Colonic mucosa (tissue), 4 donors: ENCODE measurements around the gene CLEC20A. TPM values are rescaled to one million over a fixed set of nuclear protein-coding genes. Genes with fewer than 3 reads are reported as not detected.

Experiments
- DNase-seq: peaks from one replicate; pipeline ENCODE4 v3.0.0-alpha.2; 2020
- H3K27ac ChIP-seq: fragments of 200-600 bp; one replicate; pipeline ENCODE4 v1.8.0; 2021
- H3K27me3 ChIP-seq: fragments of 200-600 bp; one replicate; pipeline ENCODE4 v1.8.0; 2021
- H3K36me3 ChIP-seq: fragments of 200-600 bp; one replicate; pipeline ENCODE4 v1.8.0; 2021
- H3K4me1 ChIP-seq: fragments of 200-600 bp; one replicate; pipeline ENCODE4 v1.8.0; 2021; ENCODE audit warnings: mild to moderate bottlenecking
- H3K4me3 ChIP-seq: fragments of 200-600 bp; one replicate; pipeline ENCODE4 v1.8.0; 2021
- H3K9ac ChIP-seq, 2 donors: one replicate each; pipeline ENCODE4 v1.7.0; 2013; ENCODE audit warnings: control low read depth in 2 of 2, low read depth in 2 of 2, low read length in 2 of 2
- H3K9me3 ChIP-seq: fragments of 200-600 bp; one replicate; pipeline ENCODE4 v1.8.0; 2021
- CTCF ChIP-seq: fragments of 200-600 bp; IDR thresholded peaks from one replicate; pipeline ENCODE4 v1.8.0; 2022; ENCODE audit warnings: antibody characterized with exemption, mild to moderate bottlenecking
- intact Hi-C: fragments of 100-400 bp; cut with DNase I; formaldehyde crosslinking; loops from one replicate; pipeline ENCODE4 v1.14.1; 2022
- total RNA-seq, 2 donors: library from RNA; stranded (reverse); fragmentation: NEBNext Ultra II Directional in 1 of 2; extraction: Animal tissue kit (Norgen Biotek cat#: 25700) in 1 of 2; gene quantifications; one replicate each; pipeline ENCODE4 v1.2.1, GENCODE V29; 2021
- donor health status: healthy.
- donor health status: DM: no; HTN: no; CAD: no.
- donor health status: DM: no; HTN: no; CAD: no.

The CLEC20A gene
- total RNA-seq, 2 donors from 2014 or later, result not detected

GRCh38 chr1:178518894-178519293 lies 22.1 kb upstream of the CLEC20A start:
- H3K27ac ChIP-seq, result no peak overlapping the region
- no peaks in the 10 kb centered on the region for H3K9me3 ChIP-seq
- no peaks in the 10 kb centered on the region for H3K4me1 ChIP-seq
- no peak for DNase-seq
- H3K27me3 ChIP-seq, result no peaks in the 10 kb centered on the region
- H3K4me3 ChIP-seq, result no peak overlapping the region
- TF ChIP-seq CTCF, result no peak
- no peaks in the 10 kb centered on the region for H3K36me3 ChIP-seq
- H3K9ac ChIP-seq, result no peak overlapping the region
- intact Hi-C loops, result no loop called here

DNA sequence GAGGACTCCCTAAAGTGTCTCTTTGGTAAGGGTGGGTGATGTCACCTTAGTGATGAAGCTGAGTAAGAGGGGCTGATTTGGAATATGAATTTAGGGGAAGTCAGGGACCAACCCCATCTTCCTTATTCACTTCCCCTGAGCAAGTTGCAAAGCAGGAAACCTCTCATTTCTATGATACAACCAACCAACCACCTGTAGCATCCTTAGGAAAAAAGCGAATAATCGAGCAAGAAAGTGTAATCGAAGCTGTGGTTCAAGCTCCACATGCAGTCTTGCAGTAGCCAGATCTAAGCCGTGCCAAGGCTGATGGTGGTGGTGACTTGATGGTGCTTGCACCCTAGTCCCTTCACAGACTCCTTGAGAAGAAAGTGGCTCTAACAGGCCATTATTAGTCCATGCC lies 19.3 kb upstream of the CLEC20A start:
- no peaks in the 10 kb centered on the region for H3K36me3 ChIP-seq
- no peaks in the 10 kb centered on the region for H3K9me3 ChIP-seq
- no peaks in the 10 kb centered on the region for H3K4me1 ChIP-seq
- no peaks in the 10 kb centered on the region for H3K27me3 ChIP-seq
- H3K27ac ChIP-seq, result no peak overlapping the region
- DNase-seq, result no peak
- no peak overlapping the region for H3K9ac ChIP-seq
- intact Hi-C loops, result no loop called here
- no peak overlapping the region for H3K4me3 ChIP-seq
- TF ChIP-seq CTCF, result no peak

DNA sequence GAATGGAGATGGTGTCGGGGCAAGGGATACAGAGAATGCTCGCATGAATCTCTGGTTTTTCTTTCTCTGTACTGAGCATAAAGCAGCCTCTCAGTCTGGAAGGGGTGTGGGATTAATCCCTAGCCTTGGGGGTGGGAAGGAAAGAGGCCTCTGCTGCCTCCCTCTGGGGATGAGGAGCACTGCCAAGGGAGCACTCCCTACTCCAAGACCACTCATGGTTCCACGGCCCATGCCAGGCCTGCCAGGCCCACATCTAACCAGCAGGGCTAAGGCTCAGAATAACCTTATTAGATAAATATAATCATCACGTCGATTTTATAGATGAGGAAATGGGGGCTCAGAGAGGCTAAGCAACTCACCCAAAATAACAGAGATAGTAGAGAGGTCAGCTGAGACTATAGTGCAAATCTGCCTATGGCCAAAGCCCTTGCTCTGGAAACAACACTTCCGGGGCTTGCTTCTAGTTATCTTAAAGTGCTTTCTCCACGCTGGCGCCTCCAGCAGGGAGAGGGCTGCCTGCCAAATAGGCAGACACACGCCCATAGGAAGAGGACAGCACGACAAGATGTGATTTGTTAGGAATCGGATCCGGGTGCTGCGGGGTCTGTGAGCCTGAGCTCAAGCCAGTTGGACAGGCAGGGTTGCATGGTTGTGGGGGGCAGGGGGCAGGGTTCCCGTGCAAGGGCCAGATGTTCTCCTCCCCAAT lies 16.7 kb upstream of the CLEC20A start:
- Histone ChIP-seq H3K9me3 (no peaks in the 10 kb centered on the region), H3K27ac (no peak overlapping the region), H3K36me3 (no peaks in the 10 kb centered on the region), H3K4me1 (no peaks in the 10 kb centered on the region), H3K9ac (no peak overlapping the region), H3K27me3 (no peaks in the 10 kb centered on the region), H3K4me3 (no peak overlapping the region)
- intact Hi-C loops, result no loop called here
- peak; percentile 42 for DNase-seq
- no peak for TF ChIP-seq CTCF

GRCh38 chr1:178512566-178513277 lies 16.0 kb upstream of the CLEC20A start, which contains the start of gene TEX35:
TSS of gene TEX35 (plus strand) at chr1:178513109. CDS start at chr1:178513189, 80 bp downstream.
- H3K4me3 ChIP-seq, result no peak within 1 kb of the TSS
- intact Hi-C loops, result no loop called here
- H3K9me3 ChIP-seq, result no peaks in the 10 kb centered on the region
- H3K9ac ChIP-seq, result no peak within 1 kb of the TSS
- no peaks in the 10 kb centered on the region for H3K27me3 ChIP-seq
- no peaks in the 10 kb centered on the region for H3K36me3 ChIP-seq
- H3K27ac ChIP-seq, result no peak within 1 kb of the TSS
- TF ChIP-seq CTCF, result no peak
- no peaks in the 10 kb centered on the region for H3K4me1 ChIP-seq
- no peak for DNase-seq

GRCh38 chr1:178510155-178510554 lies 13.4 kb upstream of the CLEC20A start:
- H3K36me3 ChIP-seq, result no peaks in the 10 kb centered on the region
- intact Hi-C loops, result no loop called here
- no peak overlapping the region for H3K27ac ChIP-seq
- H3K9me3 ChIP-seq, result no peaks in the 10 kb centered on the region
- no peak overlapping the region for H3K9ac ChIP-seq
- no peaks in the 10 kb centered on the region for H3K27me3 ChIP-seq
- H3K4me1 ChIP-seq, result no peaks in the 10 kb centered on the region
- H3K4me3 ChIP-seq, result no peak overlapping the region
- TF ChIP-seq CTCF, result no peak
- DNase-seq, result no peak
